NB4 (cell line): ENCODE results near the gene CALY.

Experiments used
- MYC ChIP-seq: IDR thresholded peaks from 2 replicates; pipeline ENCODE4 v1.6.1; 2011; ENCODE audit warnings: low read depth, low read length
- TF ChIP-seq, protein P1 (sequence below): IDR thresholded peaks from one replicate; pipeline ENCODE4 v1.5.1; 2012; ENCODE audit warnings: low read depth, low read length

GRCh38 chr10:133327651-133328357, 8.9 kb downstream of the CALY start:
- TF ChIP-seq, protein P1, sequence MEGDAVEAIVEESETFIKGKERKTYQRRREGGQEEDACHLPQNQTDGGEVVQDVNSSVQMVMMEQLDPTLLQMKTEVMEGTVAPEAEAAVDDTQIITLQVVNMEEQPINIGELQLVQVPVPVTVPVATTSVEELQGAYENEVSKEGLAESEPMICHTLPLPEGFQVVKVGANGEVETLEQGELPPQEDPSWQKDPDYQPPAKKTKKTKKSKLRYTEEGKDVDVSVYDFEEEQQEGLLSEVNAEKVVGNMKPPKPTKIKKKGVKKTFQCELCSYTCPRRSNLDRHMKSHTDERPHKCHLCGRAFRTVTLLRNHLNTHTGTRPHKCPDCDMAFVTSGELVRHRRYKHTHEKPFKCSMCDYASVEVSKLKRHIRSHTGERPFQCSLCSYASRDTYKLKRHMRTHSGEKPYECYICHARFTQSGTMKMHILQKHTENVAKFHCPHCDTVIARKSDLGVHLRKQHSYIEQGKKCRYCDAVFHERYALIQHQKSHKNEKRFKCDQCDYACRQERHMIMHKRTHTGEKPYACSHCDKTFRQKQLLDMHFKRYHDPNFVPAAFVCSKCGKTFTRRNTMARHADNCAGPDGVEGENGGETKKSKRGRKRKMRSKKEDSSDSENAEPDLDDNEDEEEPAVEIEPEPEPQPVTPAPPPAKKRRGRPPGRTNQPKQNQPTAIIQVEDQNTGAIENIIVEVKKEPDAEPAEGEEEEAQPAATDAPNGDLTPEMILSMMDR = no peak
- no peak for TF ChIP-seq MYC
